Measurements from ENCODE around the gene ARMCX2. TPM values are rescaled to one million over a fixed set of nuclear protein-coding genes. Genes with fewer than 3 reads are reported as not detected.

The ARMCX2 gene

GRCh38 chrX:101605728-101606127 lies 53.9 kb downstream of the ARMCX2 start:
- no peak overlapping the region for H2BK15ac ChIP-seq (ENCODE audit: low read depth, poor library complexity, severe bottlenecking)
- no peak overlapping the region for H2BK5ac ChIP-seq (ENCODE audit: low read depth, low read length, poor library complexity, severe bottlenecking)
- DNase-seq, result no peak
- peaks cover 0 to 4% of the 10 kb centered on the region in 2 experiments for H3K27me3 ChIP-seq (ENCODE audit: control insufficient read depth in 1 of 2, insufficient read depth in 1 of 2, low read length in 2 of 2)
- no peaks in the 10 kb centered on the region for H3K9me3 ChIP-seq (ENCODE audit: control insufficient read depth, low read length)
- H4K91ac ChIP-seq (ENCODE audit: low read length), result no peak overlapping the region
- H3K23ac ChIP-seq (ENCODE audit: low read length in 2 of 2), result no peak overlapping the region
- WGBS, result 33% methylated on average over 1 of the region's 1 CpG
- H2AK5ac ChIP-seq (ENCODE audit: low read length, severe bottlenecking), result no peak overlapping the region
- H3K4me1 ChIP-seq (ENCODE audit: control insufficient read depth, insufficient read depth, low read depth, low read length), result no peaks in the 10 kb centered on the region
- H3K4me3 ChIP-seq (ENCODE audit: insufficient read depth in 1 of 2, low read depth in 1 of 2, low read length in 2 of 2), result no peak overlapping the region
- no peaks in the 10 kb centered on the region for H3K36me3 ChIP-seq (ENCODE audit: control insufficient read depth in 1 of 2, insufficient read depth in 2 of 2, low read depth in 1 of 2, low read length in 2 of 2)
- no peak overlapping the region for H3K4ac ChIP-seq (ENCODE audit: low read depth in 1 of 2, low read length in 2 of 2)
- no peak overlapping the region for H4K8ac ChIP-seq (ENCODE audit: low read length)
- H3K4me2 ChIP-seq (ENCODE audit: low read length, poor library complexity, severe bottlenecking), result no peak overlapping the region
- H2BK120ac ChIP-seq (ENCODE audit: low read depth, low read length), result no peak overlapping the region
- no peak overlapping the region for H3K18ac ChIP-seq (ENCODE audit: low read depth in 1 of 2, low read length in 2 of 2)
- H3K79me1 ChIP-seq (replicated peaks; ENCODE audit: low read length, poor library complexity, severe bottlenecking), result no peaks in the 10 kb centered on the region
- no peak overlapping the region for H2BK12ac ChIP-seq (ENCODE audit: low read length in 2 of 2)
- H3K27ac ChIP-seq (ENCODE audit: low read length, poor library complexity, severe bottlenecking), result no peak overlapping the region
- H3K14ac ChIP-seq (ENCODE audit: low read length in 2 of 2), result no peak overlapping the region
- no peak overlapping the region for H3K9ac ChIP-seq (ENCODE audit: low read length)
- no peak overlapping the region for H2AFZ ChIP-seq (ENCODE audit: low read depth, low read length)

Small RNAs within 50 kb of the gene (small RNA-seq; reads per million reads assigned to genes)
- gene RNU6-30P (ENCODE audit: low read depth), result not detected
- not detected for gene RNU6-587P (ENCODE audit: low read depth)

Data from mesenchymal stem cell (in vitro differentiated cells and primary cell).